NCI-H69 (cell line): ENCODE data around the gene METTL21C.

Experiments
- DNase-seq: peaks from one replicate; lab custom pipeline; 2025; lab: John Stamatoyannopoulos, UW

Gene METTL21C

DNA sequence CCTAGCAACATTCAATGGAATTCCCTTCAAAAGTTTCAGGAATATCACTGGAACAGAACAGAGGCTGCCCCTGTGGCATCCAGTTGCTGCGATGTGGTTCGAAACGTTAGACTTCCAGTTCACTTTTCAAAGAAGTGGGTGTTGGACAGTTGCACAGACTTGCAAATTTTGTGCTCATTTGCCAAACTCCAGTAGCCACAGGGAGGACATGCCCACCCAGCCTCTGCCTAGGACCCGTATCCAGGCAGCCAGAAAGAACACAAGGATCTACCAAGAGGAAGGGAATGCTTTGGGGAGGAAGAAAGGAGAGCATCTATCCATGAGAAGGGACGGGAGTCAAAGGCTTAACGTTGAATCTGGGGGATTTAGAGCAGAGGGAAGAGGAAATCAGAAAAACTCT, at the start of gene METTL21C:
TSS of gene METTL21C (minus strand) at position 108 of the 400 bp plus-strand sequence. CDS start 546 bp downstream, outside the sequence.
- DNase-seq = no peak

DNA sequence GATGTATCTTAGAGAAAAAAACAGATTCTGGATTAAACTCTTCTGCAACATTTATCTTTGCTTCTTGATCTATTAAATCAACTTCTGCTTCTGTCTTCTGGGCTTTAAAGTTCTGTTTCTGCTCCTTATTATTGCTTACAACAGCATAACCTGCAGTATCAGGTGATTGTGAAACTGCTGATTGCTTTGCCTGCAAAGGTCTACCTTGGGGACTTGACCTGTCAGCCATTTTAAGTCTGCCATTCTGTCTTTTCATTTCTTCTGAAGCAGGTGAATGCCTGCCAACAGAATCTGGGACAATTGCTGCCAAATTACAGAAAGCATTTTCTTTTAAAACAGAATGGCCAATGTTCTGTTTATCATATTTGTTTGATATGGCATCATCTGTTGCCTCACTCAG, 47.7 kb upstream of the METTL21C start:
- no peak for DNase-seq

DNA sequence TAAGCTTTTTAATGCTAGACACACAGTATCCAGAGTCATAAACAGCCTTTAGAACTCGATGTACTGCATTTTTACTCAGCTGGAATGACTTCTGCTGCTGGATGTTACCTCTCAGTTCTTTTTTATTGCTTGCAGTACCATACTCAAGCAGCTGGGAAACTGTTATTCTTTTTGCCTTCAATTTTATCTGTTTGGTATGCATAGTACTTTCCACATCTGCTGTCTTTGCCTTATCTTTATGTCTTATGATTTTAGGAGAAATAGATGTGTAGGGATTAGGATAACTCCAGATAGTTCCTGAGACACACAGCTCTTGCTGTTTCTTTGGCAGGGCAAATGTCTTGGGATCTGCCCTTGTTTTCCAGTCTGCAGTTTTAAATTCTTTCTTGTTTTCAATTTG, 47.3 kb upstream of the METTL21C start:
- DNase-seq = no peak

DNA sequence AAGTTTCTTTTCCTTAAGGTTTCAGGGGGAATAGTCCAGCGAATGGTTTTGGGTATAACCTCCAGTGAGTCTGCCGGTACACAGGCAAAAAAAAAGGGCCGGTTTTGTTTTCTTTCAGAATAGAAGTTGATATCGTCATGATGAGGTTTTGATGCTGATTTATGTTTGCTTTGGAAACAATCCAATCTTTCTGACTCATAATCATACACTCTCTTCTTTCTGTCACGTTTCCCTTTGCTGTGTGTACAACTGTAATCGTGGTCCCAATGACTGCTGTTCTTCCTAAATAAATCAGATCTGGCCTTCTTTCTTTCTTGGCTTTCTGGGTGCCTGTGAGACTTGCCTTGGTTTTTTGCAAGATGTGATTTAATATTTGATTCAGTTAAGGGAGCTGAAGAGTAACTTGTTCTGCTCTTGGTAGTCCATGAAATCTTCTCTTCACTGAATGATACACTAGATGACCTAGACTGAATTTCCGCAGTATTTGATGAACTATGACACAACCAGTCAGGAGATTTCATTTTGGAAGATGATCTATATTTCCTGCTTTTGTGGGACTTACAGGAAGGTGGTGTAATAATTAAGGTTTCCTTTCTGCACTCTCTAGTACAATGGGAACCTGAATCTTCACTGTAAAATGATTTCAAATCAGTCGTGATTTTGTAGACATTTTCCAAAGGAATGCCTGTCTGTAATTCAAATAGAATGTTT, 34.9 kb upstream of the METTL21C start:
- DNase-seq = peak; percentile 81

DNA sequence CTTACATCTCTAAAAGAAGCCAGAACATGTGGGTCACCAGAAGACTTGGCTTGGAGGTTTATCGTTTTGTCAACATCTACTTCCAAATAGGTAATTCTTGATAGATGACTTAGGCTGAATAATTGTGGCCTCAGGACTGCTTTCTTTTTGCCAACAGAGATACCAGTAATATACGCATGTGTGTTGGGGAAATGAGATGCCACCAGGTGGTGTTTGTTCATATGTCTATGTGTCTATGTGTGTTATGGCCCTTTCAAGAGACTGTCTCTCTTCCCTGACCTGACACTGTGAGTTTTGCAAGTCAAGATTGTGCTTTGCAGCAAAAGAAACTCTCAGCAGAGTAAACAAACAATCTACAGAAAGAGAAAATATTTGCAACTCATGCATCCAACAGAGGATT, 31.6 kb upstream of the METTL21C start:
- peak; percentile 69 for DNase-seq

DNA sequence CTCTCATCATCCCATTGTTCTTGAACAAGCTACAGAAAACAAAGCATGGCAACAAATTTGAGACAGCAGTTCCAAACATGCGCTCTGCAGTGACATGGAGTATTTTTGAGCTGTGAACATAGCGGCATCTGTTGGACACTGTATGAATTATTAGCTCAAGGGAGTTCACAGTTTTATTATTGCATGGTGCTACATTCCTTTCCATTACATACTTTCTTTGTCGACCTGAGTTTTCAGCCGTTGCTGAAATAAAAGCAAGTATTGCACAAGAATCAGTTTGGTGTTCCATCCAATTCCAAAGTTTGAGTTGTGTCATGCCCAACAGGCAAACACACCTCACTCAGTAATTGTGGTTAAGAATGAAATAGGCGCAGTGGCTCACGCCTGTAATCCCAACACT, 30.1 kb upstream of the METTL21C start:
- DNase-seq = peak; percentile 67

DNA sequence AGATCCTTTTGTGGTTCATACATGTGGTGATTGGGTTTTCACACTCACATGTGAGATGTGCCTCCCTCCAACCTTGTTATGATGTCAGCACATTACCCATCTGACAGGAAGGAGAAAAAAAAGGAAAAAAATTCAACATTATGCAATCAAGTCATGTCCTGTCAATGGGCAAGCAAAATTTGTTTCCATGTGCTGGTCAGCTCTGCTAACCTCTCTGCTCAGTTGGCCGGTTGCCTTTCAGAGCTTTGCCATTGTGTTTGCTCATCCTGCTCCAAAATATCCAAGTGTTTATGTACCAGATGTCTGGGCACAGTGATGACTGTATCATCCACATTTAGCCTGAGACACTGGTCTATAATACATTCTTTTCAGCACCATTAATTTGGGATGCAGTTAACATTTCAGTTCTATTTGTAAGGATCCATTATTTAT, 27.0 kb upstream of the METTL21C start:
- DNase-seq = no peak

DNA sequence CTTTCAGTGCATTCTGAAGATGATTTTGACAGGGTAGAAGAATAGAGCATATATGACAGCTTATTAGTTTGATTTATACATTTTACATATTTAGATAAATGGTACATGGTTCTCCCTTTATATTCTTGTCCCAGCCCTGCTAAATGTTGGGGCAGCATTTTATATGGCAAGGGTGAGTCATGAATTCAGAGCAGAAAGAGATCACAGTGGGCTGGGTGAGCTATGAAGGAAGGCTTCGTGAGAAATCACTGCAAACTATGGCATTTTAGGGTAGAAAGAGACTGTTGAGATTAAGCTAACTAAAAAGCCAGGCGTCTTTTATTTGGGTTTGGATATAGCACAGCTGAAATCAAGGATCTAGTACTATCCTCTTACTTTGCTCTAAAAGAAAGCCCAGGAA, 23.9 kb upstream of the METTL21C start:
- no peak for DNase-seq

DNA sequence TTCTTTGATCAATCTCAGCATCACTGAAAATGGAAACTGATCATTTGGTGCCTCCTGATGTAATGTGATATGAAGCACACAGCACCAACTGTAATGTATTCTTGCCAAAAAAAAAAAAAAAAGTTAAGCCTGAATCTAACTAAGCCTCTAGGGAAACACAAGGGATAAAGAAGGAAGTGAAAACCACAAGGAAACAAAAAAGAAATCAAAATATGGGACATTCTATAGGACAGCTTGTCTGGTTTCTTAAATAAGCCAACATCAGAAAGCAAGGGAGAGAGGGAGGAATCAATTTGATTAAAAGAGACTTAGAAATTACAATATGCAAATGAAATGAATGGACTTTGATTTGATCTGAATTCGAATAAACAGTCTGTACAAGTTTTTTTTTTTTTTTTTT, 20.6 kb upstream of the METTL21C start:
- DNase-seq = no peak

DNA sequence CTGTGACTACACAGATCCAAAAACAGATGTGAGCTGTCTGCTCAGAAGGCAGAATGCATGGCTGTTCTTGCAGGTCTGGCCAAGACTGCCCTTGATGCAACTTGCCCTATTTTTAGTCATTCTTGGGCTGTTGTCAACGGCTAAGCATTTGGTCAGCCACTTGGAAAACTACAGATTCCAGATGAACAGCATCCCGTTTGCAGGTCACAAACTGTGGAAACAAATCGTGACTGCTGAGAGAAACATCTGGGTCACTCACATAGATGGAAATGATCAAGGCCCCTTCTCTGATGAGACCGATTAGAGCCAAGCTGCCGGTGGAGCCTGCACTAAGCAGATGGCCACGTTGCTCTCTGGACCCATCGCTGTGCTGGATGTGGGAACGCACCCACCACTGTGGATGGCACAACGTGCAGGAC, 15.4 kb upstream of the METTL21C start:
- DNase-seq = no peak

DNA sequence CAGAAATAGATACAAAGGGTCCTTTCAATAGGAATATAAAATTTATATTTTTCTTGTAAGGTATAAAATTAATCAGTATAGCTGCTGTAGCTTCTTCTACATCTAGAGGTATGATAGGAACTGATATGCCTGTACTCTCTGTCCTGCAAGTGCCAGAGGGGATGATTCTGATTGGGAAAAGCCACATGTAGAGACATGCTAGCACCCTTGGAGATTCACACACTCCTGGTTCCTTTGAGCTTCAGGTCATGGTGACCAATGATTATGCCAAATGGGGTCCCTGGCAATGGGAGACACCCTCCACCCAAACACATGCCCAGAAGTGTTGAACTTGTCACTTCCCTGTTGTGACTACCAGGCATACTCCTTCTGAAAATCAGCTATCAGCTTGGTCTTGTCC, 14.7 kb upstream of the METTL21C start:
- DNase-seq = no peak

DNA sequence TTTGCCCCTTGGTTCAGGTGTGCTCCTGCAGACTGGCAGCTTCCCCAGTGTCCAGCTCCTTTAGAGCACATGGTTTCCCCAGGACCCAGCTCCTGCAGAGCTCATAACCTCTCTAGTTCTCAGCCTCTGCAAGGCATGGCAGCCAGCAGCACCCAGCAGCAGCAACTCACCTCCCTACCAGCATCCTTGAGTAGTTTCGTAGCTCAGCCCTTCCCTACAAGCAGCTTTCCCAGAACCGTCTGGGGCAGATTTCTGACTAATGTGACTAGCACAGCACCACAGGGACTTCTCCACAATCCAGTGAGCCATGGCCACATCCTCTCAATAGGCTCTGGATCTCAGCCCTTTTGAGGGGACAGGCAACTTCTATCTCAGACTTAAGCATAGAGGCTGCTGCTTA, 14.1 kb upstream of the METTL21C start:
- DNase-seq = no peak

DNA sequence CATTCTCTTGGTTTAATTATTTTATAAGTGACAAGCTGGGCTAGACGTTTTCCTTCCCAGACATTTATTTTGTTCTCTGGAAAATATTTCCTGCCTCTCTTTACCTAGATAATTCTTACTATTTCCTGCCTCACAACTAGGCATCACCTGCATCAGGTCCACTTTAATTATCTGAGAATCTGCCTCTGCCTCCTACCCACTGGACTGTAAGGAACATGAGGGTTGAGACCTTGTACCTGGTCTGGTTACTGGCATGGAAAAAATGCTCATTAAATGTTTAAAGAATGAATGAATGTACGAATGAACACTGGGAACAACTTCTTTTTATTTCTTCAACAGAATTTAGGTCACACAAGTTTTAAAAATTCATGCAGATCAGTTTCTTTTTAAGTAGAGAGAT, 13.4 kb upstream of the METTL21C start:
- no peak for DNase-seq

DNA sequence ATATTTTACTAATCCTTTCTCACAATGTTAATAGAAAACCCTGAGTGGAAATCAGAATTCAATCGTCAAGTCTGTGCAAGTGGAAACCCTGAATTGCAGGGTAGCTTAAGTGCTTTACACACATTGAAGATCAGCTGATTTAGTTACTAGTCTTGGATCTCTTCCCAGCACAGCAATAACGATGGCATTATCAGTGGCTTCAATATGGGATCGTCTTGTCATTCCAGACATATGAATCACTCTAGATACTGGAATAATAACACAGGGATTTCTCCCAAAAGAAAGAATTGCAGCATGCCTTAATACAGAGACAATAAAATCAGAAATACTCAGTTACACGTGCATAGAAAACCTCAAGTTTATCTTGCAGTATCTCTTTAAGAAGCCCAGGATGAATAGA, 12.6 kb upstream of the METTL21C start:
- DNase-seq = peak; percentile 83

DNA sequence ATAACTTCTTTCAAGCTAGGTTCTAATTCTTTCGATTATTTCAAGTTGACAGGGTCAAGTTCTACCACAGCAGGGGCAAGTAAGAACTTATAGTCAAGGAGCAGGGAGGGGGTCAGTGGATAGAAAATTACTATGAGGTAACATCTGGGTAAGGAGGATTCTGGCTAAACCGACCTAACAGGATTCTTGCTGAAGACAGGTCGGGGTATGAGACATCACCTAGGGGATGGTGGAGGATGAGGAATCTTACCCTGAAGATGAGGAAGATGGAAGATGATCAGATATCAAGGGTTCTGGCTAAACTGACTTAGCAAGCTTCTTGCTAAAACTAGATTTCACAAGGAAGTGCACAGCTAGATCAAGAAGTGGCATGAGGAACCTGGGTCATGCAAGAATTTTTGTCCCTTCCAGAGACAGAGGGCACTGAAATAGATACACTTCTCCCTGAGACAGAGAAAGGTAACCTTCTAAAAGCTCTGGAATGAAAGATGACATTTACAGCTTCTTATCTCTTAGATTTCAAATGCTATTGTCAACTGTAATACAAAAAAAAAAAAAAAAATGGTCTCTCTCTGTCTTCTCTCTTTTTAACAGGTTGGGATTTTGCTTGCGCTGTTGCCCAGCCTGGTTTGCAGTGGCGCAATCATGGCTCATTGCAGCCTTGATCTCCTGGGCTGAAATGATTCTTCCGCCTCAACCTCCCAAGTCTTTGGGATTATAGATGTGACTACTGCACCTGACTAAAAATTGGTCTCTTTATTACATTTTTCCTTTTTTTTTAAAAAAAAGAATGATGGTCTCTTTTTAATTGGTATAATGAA, 9.6 kb upstream of the METTL21C start:
- no peak for DNase-seq

DNA sequence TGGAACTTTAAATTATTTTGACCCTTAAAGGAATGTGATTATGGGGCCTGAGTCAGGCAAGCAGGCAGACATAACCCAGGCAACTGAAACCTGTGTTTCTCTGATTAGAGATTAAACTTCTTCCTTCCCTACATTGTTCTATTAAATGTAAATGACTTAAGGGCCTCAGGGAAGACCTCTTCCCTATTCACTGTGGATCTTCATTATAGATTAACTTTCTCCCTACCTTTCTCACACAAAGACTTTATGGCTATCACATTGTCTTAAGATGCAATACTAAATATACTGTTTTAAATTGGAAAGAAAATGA, 8.8 kb upstream of the METTL21C start:
- no peak for DNase-seq

DNA sequence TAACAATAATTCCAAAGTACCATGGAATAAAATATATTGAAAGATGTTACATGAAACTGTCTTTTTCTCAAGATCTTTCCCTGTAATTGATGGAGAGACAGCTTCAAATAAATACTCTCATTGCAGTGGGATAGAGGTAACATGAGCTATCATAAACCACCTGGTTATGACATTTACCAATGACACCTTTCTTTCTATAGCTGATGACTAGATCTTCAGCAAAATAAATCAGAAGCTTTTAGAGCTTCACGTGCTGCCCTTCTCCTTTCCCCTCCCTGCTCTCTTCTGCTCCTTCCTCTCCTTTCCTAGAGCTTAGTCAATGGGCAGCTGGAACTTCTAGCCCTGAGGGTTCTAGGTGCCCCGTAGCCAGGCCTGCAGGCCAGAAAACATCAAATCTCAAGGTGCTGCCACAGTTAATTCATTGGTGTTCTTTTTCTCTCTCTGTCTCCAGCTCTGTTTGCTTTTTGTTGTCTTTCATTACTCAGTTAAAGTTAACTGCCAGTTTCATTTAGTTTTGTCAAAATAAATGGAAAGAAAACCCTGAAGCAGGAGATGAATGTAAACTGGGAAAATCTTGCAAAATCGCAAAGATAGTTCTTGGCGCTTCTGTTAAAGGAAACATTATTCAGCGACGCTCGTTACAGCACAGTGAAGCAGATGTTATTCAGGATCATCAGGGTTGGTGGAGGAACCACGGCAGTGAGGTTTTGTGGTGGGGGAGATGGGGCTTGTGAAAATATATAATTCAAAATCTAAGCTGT, 8.3 kb upstream of the METTL21C start:
- DNase-seq = no peak

DNA sequence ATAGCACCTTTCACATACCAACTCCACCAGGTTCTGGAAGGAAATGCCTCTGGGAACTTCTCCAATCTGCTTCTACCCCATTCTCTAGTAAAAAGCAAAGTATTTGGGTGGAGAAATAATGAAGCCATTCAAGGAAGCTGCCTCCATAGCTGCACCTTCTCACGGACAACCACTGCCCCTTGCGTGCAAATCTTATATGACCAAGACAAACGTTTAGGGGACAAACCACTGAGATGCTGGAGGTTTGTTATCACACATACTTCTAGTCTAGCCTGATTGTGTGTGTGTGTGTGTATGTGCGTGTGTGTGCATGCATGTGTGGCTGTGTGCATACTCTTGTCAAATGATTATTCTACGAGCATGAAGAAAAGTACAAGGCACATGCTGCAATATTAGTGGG, 6.5 kb upstream of the METTL21C start:
- no peak for DNase-seq

DNA sequence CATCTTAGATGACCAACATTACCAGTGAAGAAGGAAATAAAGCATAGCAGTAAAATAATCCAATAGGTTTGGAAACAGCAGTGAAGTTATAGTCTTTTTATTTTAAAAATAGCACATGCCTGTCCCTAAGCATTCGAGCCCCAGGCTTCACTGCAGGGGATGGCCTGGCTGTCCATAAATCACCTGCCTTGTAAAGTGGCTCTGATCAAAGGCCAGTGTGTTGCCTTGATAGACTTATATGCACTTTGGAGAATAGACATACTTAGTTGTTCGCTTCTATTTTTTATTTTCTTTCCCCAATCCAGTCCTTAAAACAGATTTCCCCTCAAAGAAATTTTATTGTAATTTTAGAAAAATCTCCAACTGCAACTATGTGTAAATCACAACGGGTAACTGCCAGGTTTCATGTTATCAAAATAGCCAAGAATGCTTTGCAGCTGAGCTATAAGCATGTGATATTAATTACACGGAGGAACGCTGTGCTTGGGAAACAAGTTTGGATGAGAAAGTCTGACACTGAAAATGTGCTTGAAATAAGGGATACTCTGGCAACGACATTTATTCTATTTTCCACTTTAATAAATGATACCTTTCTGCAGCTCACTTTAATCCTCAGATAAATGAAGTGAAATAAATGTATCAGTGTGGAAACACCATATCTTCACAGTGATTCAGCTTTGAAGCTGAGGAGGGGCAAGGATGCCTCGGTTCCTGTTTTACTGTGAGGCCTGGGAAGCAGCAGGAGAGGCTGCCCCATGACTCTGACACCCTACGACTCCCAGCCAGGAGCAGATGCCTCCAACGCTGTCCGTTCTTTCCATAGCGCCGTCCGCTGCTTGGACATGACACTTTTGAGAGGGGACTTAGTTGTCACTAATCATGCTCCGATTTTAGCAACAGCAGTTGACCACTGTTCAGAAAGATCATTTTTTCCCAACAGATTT, 5.5 kb upstream of the METTL21C start:
- peak; percentile 24 for DNase-seq

DNA sequence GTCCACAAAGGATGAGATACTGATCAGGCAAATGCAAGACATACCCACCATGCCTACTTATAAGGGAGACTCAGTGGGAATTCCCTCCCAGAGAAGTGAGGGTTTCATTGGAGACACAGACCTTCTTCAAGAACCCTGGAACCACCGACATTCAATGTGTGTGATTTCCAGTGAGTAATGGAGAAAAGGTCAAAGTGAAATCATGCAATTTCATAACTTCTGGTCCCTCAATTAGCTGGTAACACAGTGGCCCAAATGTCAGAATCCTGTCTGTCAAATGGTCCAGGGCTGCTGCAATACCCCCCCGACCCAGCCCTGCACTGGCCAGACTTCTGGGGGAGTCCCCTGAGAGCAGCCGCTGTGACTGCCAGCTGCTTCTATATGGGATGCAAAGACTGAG, 4.7 kb upstream of the METTL21C start:
- peak; percentile 56 for DNase-seq

DNA sequence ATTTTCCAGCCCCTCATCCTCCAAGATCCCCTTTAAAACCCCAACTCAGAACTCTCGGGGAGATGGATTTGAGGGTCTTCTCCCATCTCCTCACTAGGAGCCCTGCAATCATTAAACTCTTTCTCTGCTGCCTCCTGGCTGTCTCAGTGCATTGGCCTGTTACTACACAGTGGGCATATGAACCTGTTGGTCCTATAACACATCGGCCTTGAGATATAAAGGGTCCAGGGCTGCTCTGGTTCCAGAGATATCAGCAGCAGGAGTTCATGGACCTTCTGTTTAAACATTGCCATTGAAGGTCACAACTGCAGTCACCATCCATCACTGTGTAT, 3.8 kb upstream of the METTL21C start:
- DNase-seq = no peak
